ENCODE results near the gene CLRN1.
"Not testable (repeated sequence)": the region's sequence is repeated elsewhere in the genome, so short reads cannot be mapped to it uniquely, and the experiment has no call there.

The CLRN1 gene

GRCh38 chr3:150972366-150973071 is at the start of gene CLRN1:
CLRN1 (minus strand) TSS chr3:150972727; CDS start chr3:150972708, 19 bp downstream.
- DNase-seq (ENCODE audit: low spot score) = no peak

- no peak for DNase-seq (ENCODE audit: low spot score)
Observed at GRCh38 chr3:151016478-151016795, 43.9 kb upstream of the CLRN1 start.

- DNase-seq (ENCODE audit: low spot score) = no peak
Observed at GRCh38 chr3:151015767-151016477, 43.4 kb upstream of the CLRN1 start.

GRCh38 chr3:151015181-151015580 is 42.7 kb upstream of the CLRN1 start:
- DNase-seq (ENCODE audit: low spot score) = no peak

GRCh38 chr3:151014501-151015018 is 42.0 kb upstream of the CLRN1 start:
- no peak for DNase-seq (ENCODE audit: low spot score)

GRCh38 chr3:151012753-151013152 is 40.2 kb upstream of the CLRN1 start:
- no peak for DNase-seq (ENCODE audit: low spot score)

GRCh38 chr3:151011427-151011826 is 38.9 kb upstream of the CLRN1 start:
- no peak for DNase-seq (ENCODE audit: low spot score)

- no peak for DNase-seq (ENCODE audit: low spot score)
Observed at GRCh38 chr3:151009981-151010380, 37.5 kb upstream of the CLRN1 start.

- no peak for DNase-seq (ENCODE audit: low spot score)
Observed at GRCh38 chr3:151009430-151009829, 36.9 kb upstream of the CLRN1 start.

GRCh38 chr3:151008699-151009098 is 36.2 kb upstream of the CLRN1 start:
- DNase-seq (ENCODE audit: low spot score) = peak; percentile 27

GRCh38 chr3:151003768-151004134 is 31.2 kb upstream of the CLRN1 start:
- DNase-seq (ENCODE audit: low spot score) = no peak

GRCh38 chr3:151003029-151003767 is 30.7 kb upstream of the CLRN1 start:
- no peak for DNase-seq (ENCODE audit: low spot score)

GRCh38 chr3:151002003-151002981 is 29.8 kb upstream of the CLRN1 start:
- no peak for DNase-seq (ENCODE audit: low spot score)

- DNase-seq (ENCODE audit: low spot score) = no peak
Observed at GRCh38 chr3:150998996-150999395, 26.5 kb upstream of the CLRN1 start.

- DNase-seq (ENCODE audit: low spot score) = no peak
Observed at GRCh38 chr3:150996731-150997130, 24.2 kb upstream of the CLRN1 start.

GRCh38 chr3:150995510-150995909 is 23.0 kb upstream of the CLRN1 start:
- no peak for DNase-seq (ENCODE audit: low spot score)

- DNase-seq (ENCODE audit: low spot score) = no peak
Observed at GRCh38 chr3:150989208-150989607, 16.7 kb upstream of the CLRN1 start.

- DNase-seq (ENCODE audit: low spot score) = not testable (repeated sequence)
Observed at GRCh38 chr3:150988395-150988794, 15.9 kb upstream of the CLRN1 start.

- DNase-seq (ENCODE audit: low spot score) = no peak
Observed at GRCh38 chr3:150985711-150986110, 13.2 kb upstream of the CLRN1 start.

GRCh38 chr3:150984066-150984465 is 11.5 kb upstream of the CLRN1 start:
- no peak for DNase-seq (ENCODE audit: low spot score)

- no peak for DNase-seq (ENCODE audit: low spot score)
Observed at GRCh38 chr3:150978566-150979148, 6.1 kb upstream of the CLRN1 start.
